Parathyroid adenoma (tissue), 2 donors: ENCODE results near the gene ZNF132.
"Not testable (repeated sequence)": the region's sequence is repeated elsewhere in the genome, so short reads cannot be mapped to it uniquely, and the experiment has no call there.

Source experiments
- H2AFZ ChIP-seq: fragments of 300-600 bp; sonication (generic); one replicate; pipeline ENCODE4 v1.7.0; 2017; ENCODE audit warnings: antibody characterized with exemption, mild to moderate bottlenecking
- H3K27ac ChIP-seq: fragments of 300-600 bp; sonication (generic); one replicate; pipeline ENCODE4 v1.7.0; 2017
- H3K27me3 ChIP-seq: fragments of 300-600 bp; sonication (generic); one replicate; pipeline ENCODE4 v1.7.0; 2017; ENCODE audit warnings: low read length; ENCODE audit not compliant: control insufficient read depth, insufficient read depth
- H3K36me3 ChIP-seq: fragments of 300-600 bp; sonication (generic); one replicate; pipeline ENCODE4 v1.7.0; 2017; ENCODE audit warnings: low read length; ENCODE audit not compliant: control insufficient read depth, insufficient read depth
- H3K4me1 ChIP-seq: fragments of 300-600 bp; sonication (generic); one replicate; pipeline ENCODE4 v1.7.0; 2017; ENCODE audit warnings: control low read depth
- H3K4me2 ChIP-seq: fragments of 300-600 bp; sonication (generic); one replicate; pipeline ENCODE4 v1.7.0; 2017; ENCODE audit warnings: low read length
- H3K4me3 ChIP-seq: fragments of 300-600 bp; sonication (generic); one replicate; pipeline ENCODE4 v1.7.0; 2017; ENCODE audit warnings: low read depth, low read length
- H3K79me2 ChIP-seq: fragments of 300-600 bp; sonication (generic); one replicate; pipeline ENCODE4 v1.7.0; 2017; ENCODE audit warnings: control low read depth
- H3K9ac ChIP-seq: fragments of 300-600 bp; sonication (generic); one replicate; pipeline ENCODE4 v1.7.0; 2017; ENCODE audit warnings: mild to moderate bottlenecking
- H3K9me3 ChIP-seq: fragments of 300-600 bp; sonication (generic); one replicate; pipeline ENCODE4 v1.7.0; 2017; ENCODE audit warnings: low read length; ENCODE audit not compliant: control insufficient read depth
- TF ChIP-seq, protein P1 (sequence below): fragments of 300-600 bp; sonication (generic); IDR thresholded peaks from one replicate; pipeline ENCODE4 v1.7.0; 2017; ENCODE audit warnings: antibody characterized with exemption, mild to moderate bottlenecking
- donor health status: primary hyperparathyroidism.

The ZNF132 gene

DNA sequence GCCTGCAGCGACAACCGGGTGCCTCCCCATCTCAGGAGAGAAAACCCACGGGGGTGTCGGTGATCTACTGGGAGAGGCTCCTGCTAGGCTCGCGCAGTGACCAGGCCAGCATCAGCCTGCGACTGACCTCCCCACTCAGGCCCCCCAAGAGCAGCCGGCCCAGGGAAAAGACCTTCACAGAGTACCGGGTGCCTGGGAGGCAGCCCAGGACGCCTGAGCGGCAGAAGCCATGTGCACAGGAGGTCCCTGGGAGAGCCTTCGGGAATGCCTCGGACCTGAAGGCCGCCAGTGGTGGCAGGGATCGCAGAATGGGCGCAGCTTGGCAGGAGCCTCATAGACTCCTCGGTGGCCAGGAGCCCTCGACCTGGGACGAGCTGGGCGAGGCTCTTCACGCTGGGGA lies 15.4 kb upstream of the ZNF132 start:
- no peaks in the 10 kb centered on the region for H3K27me3 ChIP-seq
- H3K36me3 ChIP-seq: no peaks in the 10 kb centered on the region
- peaks cover 11% of the 10 kb centered on the region for H3K4me1 ChIP-seq
- TF ChIP-seq, protein P1, sequence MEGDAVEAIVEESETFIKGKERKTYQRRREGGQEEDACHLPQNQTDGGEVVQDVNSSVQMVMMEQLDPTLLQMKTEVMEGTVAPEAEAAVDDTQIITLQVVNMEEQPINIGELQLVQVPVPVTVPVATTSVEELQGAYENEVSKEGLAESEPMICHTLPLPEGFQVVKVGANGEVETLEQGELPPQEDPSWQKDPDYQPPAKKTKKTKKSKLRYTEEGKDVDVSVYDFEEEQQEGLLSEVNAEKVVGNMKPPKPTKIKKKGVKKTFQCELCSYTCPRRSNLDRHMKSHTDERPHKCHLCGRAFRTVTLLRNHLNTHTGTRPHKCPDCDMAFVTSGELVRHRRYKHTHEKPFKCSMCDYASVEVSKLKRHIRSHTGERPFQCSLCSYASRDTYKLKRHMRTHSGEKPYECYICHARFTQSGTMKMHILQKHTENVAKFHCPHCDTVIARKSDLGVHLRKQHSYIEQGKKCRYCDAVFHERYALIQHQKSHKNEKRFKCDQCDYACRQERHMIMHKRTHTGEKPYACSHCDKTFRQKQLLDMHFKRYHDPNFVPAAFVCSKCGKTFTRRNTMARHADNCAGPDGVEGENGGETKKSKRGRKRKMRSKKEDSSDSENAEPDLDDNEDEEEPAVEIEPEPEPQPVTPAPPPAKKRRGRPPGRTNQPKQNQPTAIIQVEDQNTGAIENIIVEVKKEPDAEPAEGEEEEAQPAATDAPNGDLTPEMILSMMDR: no peak
- no peak overlapping the region for H3K4me2 ChIP-seq
- H2AFZ ChIP-seq: no peak overlapping the region
- H3K4me3 ChIP-seq: no peak overlapping the region
- no peaks in the 10 kb centered on the region for H3K9me3 ChIP-seq
- H3K79me2 ChIP-seq: peaks cover 7% of the 10 kb centered on the region
- H3K9ac ChIP-seq: no peak overlapping the region
- no peak overlapping the region for H3K27ac ChIP-seq

DNA sequence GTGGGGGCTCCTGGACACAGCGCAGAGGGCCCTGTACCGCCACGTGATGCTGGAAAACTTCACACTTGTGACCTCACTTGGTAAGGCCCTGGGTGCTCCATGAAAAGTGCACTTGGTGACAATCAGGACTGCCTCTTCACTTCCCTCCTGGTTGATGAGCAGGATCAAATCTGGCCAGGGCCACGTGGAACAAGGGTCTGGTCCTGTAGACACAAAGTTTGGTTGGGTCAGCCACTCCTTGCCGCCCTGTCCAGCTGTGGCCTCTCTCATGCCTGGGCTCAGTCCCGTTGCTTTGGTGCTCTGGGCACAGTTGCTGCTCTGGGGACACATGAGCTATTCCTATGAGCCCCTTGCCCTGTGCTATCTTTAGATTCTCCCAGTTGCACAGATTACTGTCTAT lies 13.8 kb upstream of the ZNF132 start:
- H3K9me3 ChIP-seq: no peaks in the 10 kb centered on the region
- H3K27me3 ChIP-seq: no peaks in the 10 kb centered on the region
- TF ChIP-seq, protein P1: no peak
- no peaks in the 10 kb centered on the region for H3K36me3 ChIP-seq
- H2AFZ ChIP-seq: no peak overlapping the region
- H3K27ac ChIP-seq: no peak overlapping the region
- peaks cover 11% of the 10 kb centered on the region for H3K79me2 ChIP-seq
- peaks cover 11% of the 10 kb centered on the region for H3K4me1 ChIP-seq
- no peak overlapping the region for H3K4me2 ChIP-seq
- no peak overlapping the region for H3K9ac ChIP-seq
- H3K4me3 ChIP-seq: no peak overlapping the region

DNA sequence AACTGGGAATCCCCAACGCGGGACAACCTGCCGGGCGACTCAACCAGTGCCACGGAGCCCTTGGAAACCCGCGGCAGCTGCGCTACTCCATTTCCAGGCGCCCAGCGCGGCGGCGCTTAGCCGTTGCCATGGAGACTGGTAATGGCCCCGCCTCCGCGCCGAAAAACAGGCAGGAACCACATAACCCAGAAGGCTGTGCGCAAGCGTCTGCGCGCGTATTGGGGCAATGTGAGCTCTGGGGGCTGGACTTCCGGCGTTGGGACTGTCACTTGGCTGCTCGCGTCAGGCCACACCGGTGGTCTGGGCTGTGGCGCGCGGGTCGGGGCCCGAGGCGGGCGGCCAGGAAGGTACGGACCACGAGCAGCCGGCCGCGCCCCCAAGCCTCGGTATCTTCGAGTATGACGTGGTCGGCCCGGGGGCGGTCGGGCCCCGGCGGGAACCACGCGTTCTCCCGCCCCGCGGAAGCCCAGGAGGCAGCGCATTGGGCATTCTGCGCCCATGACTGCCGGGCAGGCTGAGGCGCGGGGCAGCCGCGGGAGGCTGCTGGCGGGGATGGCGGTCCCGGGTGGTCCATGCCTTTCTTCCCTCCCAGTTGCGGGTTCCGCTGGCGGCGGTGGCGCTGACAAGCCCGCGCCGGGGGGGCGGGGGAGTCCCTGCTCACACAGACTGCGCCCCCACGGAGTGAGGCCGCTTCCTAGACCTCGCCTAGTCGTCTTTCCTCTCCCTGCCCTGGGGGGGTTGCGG lies 11.6 kb upstream of the ZNF132 start, which contains the start of gene ZNF324B:
Gene ZNF324B (plus strand): TSS at position 265 of the 744 bp plus-strand sequence. CDS start 2,080 bp downstream, outside the sequence.
- Histone ChIP-seq H3K27me3 (no peaks in the 10 kb centered on the region), H3K36me3 (no peaks in the 10 kb centered on the region), H3K27ac (peak within 1 kb of the TSS; percentile 53), H3K4me3 (peak within 1 kb of the TSS; percentile 93), H3K9ac (peak within 1 kb of the TSS; percentile 35), H3K79me2 (peaks cover 11% of the 10 kb centered on the region), H3K9me3 (no peaks in the 10 kb centered on the region), H2AFZ (peak within 1 kb of the TSS; percentile 90), H3K4me2 (peak within 1 kb of the TSS; percentile 91), H3K4me1 (peaks cover 11% of the 10 kb centered on the region)
- TF ChIP-seq, protein P1: no peak

DNA sequence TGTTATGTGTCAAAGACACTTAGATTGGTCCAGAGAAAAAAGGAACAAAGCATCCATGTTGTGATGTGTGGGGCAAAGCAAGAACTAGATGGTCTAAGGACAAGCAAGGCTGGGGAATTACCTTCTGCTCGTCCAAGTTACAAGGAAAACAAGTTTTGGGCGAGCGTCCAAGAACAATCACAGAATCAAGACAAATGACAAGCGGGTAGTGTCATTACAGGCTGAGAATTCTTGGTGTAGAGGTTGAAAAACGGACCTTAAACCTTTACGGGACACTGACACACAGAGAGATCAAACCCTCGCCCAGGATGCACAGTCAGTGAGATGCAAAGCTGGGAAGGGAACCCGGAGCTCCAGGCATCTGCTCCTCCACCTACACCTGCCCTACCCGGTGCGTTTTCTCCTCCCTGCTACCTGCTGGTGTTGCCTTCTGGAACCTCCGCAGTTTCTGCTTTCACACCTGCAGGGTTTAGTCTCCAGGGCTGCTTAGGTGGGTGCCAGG lies 11.0 kb upstream of the ZNF132 start:
- peak overlapping the region; percentile 53 for H3K27ac ChIP-seq
- no peaks in the 10 kb centered on the region for H3K27me3 ChIP-seq
- peak overlapping the region; percentile 91 for H3K4me2 ChIP-seq
- peak overlapping the region; percentile 93 for H3K4me3 ChIP-seq
- peaks cover 11% of the 10 kb centered on the region for H3K79me2 ChIP-seq
- peak overlapping the region; percentile 90 for H2AFZ ChIP-seq
- H3K36me3 ChIP-seq: no peaks in the 10 kb centered on the region
- H3K9ac ChIP-seq: no peak overlapping the region
- TF ChIP-seq, protein P1: no peak
- no peaks in the 10 kb centered on the region for H3K9me3 ChIP-seq
- H3K4me1 ChIP-seq: peaks cover 11% of the 10 kb centered on the region

DNA sequence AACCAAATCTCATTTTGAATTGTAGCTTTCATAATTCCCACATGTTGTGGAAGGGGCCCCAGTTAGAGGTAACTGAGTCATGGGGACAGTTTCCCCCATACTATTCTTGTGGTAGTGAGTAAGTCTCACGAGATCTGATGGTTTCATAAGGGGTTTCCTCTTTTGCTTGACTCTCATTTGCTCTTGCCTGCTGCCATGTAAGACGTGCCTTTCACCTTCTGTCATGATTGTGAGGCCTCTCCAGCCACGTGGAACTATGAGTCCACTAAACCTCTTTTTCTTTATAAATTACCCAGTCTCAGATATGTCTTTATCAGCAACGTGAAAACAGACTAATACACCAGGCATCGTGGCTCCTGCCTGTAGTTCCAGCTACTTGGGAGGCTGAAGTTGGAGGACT lies 10.0 kb upstream of the ZNF132 start:
- not testable (repeated sequence) for H3K4me2 ChIP-seq, H2AFZ ChIP-seq, H3K27ac ChIP-seq, H3K36me3 ChIP-seq, H3K9me3 ChIP-seq, H3K9ac ChIP-seq, H3K4me3 ChIP-seq, H3K27me3 ChIP-seq
- Histone ChIP-seq H3K4me1 (peaks cover 11% of the 10 kb centered on the region), H3K79me2 (peaks cover 11% of the 10 kb centered on the region)

DNA sequence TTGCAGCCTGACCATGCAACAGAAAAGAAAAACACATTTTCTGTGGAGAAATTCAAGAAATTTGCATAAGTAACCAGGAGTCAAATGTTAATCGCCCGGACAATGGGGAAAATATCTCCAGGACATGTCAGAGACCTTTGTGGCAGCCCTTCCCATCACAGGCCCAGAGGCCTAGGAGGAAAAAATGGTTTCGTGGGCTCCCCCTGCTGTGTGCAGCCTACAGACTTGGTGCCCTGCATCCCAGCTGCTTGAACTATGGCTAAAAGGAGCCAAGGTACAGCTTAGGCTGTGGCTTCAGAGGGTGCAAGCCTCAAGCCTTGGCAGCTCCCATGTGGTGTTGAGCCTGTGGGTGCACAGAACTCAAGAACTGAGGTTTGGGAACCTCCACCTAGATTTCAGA lies 8.9 kb upstream of the ZNF132 start:
- H3K36me3 ChIP-seq, H3K4me3 ChIP-seq, H3K9ac ChIP-seq, H3K9me3 ChIP-seq, H3K4me2 ChIP-seq, H3K27me3 ChIP-seq, H2AFZ ChIP-seq, H3K27ac ChIP-seq: not testable (repeated sequence)
- H3K4me1 ChIP-seq: peaks cover 11% of the 10 kb centered on the region
- H3K79me2 ChIP-seq: peaks cover 11% of the 10 kb centered on the region

DNA sequence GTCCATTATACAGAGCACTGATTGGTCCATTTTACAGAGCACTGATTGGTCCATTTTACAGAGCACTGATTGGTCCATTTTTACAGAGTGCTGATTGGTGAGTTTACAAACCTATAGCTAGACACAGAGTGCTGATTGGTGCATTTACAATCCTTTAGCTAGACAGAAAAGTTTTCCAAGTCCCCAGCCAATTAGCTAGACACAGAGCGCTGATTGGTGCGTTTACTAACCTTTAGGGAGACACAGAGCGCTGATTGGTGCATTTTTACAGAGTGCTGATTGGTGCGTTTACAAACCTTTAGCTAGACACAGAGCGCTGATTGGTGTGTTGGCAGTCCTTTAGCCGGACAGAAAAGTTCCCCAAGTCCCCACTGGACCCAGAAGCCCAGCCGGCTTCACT lies 3.0 kb upstream of the ZNF132 start:
- not testable (repeated sequence) for H3K9me3 ChIP-seq, H3K4me1 ChIP-seq, H3K27me3 ChIP-seq, H3K27ac ChIP-seq, H2AFZ ChIP-seq, H3K4me3 ChIP-seq, H3K36me3 ChIP-seq, H3K9ac ChIP-seq, H3K4me2 ChIP-seq
- H3K79me2 ChIP-seq: peaks cover 14% of the 10 kb centered on the region
